ENCODE measurements around the gene BCR.

GRCh38 chr22:23268139-23268712 lies 87.9 kb downstream of the BCR start:
- TF ChIP-seq EP300 (IDR thresholded peaks at IDR 0.05) (no peak), POLR2A (IDR thresholded peaks at IDR 0.05) (no peak), CTCF (IDR thresholded peaks at IDR 0.05) (no peak), POLR2AphosphoS5 (IDR thresholded peaks at IDR 0.05) (no peak)

Data from upper lobe of left lung (tissue), 4 donors.